LNCaP clone FGC (cell line): Measurements from ENCODE around the gene TMEM235.

Source experiments
- DNase-seq: peaks from one replicate; pipeline ENCODE4 v3.0.0-alpha.2; 2011; ENCODE audit warnings: low read depth
- H3K4me3 ChIP-seq: 2 replicates; pipeline ENCODE4 v1.5.1; 2011; ENCODE audit warnings: mild to moderate bottlenecking, low read depth, low read length, control low read depth
- CTCF ChIP-seq: IDR thresholded peaks from 2 replicates; pipeline ENCODE4 v1.5.1; 2012; ENCODE audit warnings: mild to moderate bottlenecking; ENCODE audit not compliant: control insufficient read depth, insufficient read depth; ENCODE audit errors: extremely low read depth

The TMEM235 gene

GRCh38 chr17:78268191-78268874, 36.9 kb downstream of the TMEM235 start:
- no peak for TF ChIP-seq CTCF
- no peak overlapping the region for H3K4me3 ChIP-seq
- no peak for DNase-seq

GRCh38 chr17:78268951-78269905, 37.8 kb downstream of the TMEM235 start:
- no peak overlapping the region for H3K4me3 ChIP-seq

GRCh38 chr17:78269955-78270381, 38.5 kb downstream of the TMEM235 start:
- no peak for TF ChIP-seq CTCF
- no peak overlapping the region for H3K4me3 ChIP-seq
- no peak for DNase-seq

More at GRCh38 chr17:78268951-78269905, 37.8 kb downstream of the TMEM235 start:
- TF ChIP-seq CTCF = no peak
- DNase-seq = no peak

GRCh38 chr17:78271419-78272170, 40.2 kb downstream of the TMEM235 start:
- DNase-seq = no peak
- no peak overlapping the region for H3K4me3 ChIP-seq
- no peak for TF ChIP-seq CTCF

GRCh38 chr17:78272181-78272913, 40.9 kb downstream of the TMEM235 start:
- no peak for TF ChIP-seq CTCF
- DNase-seq = no peak
- H3K4me3 ChIP-seq = no peak overlapping the region

GRCh38 chr17:78272914-78273258, 41.5 kb downstream of the TMEM235 start:
- H3K4me3 ChIP-seq = no peak overlapping the region
- TF ChIP-seq CTCF = no peak
- no peak for DNase-seq
